GM03348 (cell line): ENCODE data around the gene PLD3.
"Not testable (repeated sequence)": the region's sequence is repeated elsewhere in the genome, so short reads cannot be mapped to it uniquely, and the experiment has no call there.

ENCODE experiments used
- DNase-seq: peaks from one replicate; pipeline ENCODE4 v3.0.0; 2012; ENCODE audit warnings: low spot score

PLD3 gene

GRCh38 chr19:40390084-40390742 lies 41.7 kb downstream of the PLD3 start, which contains the start of gene HIPK4:
Gene HIPK4 (minus strand): TSS chr19:40390181. CDS start chr19:40389902, 279 bp downstream.
- DNase-seq, result no peak

- no peak for DNase-seq
Measured at GRCh38 chr19:40392123-40392522, 43.6 kb downstream of the PLD3 start.

- peak; percentile 31 for DNase-seq
Measured at GRCh38 chr19:40392894-40393517, 44.5 kb downstream of the PLD3 start.

- no peak for DNase-seq
Measured at GRCh38 chr19:40393894-40394815, 45.7 kb downstream of the PLD3 start.

- no peak for DNase-seq
Measured at GRCh38 chr19:40394816-40395210, 46.3 kb downstream of the PLD3 start.

GRCh38 chr19:40395956-40396355 lies 47.5 kb downstream of the PLD3 start:
- no peak for DNase-seq

- no peak for DNase-seq
Measured at GRCh38 chr19:40396886-40397567, 48.5 kb downstream of the PLD3 start.

GRCh38 chr19:40397568-40397906 lies 49.0 kb downstream of the PLD3 start:
- DNase-seq, result no peak

- DNase-seq, result no peak
Measured at GRCh38 chr19:40398417-40399131, 50.1 kb downstream of the PLD3 start.

GRCh38 chr19:40400559-40400958 lies 52.1 kb downstream of the PLD3 start:
- DNase-seq, result peak; percentile 34

- peak; percentile 97 for DNase-seq
Measured at GRCh38 chr19:40403262-40403984, 54.9 kb downstream of the PLD3 start.

- no peak for DNase-seq
Measured at GRCh38 chr19:40407714-40408597, 59.5 kb downstream of the PLD3 start.

- DNase-seq, result not testable (repeated sequence)
Measured at GRCh38 chr19:40408598-40408925, 60.1 kb downstream of the PLD3 start.

GRCh38 chr19:40410030-40410389 lies 61.5 kb downstream of the PLD3 start:
- DNase-seq, result no peak

- no peak for DNase-seq
Measured at GRCh38 chr19:40411125-40411842, 62.8 kb downstream of the PLD3 start.

- no peak for DNase-seq
Measured at GRCh38 chr19:40411958-40412499, 63.5 kb downstream of the PLD3 start.

GRCh38 chr19:40412866-40413265 lies 64.4 kb downstream of the PLD3 start:
- no peak for DNase-seq

- no peak for DNase-seq
Measured at GRCh38 chr19:40413291-40413845, 64.9 kb downstream of the PLD3 start, which contains the start of gene PRX. Gene PRX (minus strand): TSS chr19:40413378. CDS start chr19:40407932, 5,446 bp downstream.
